HG03469 (cell line): ENCODE results near the gene CX3CL1.
"Not testable (repeated sequence)": the region's sequence is repeated elsewhere in the genome, so short reads cannot be mapped to it uniquely, and the experiment has no call there.

Experiments used
- ATAC-seq: cut with Tn5 transposase; IDR thresholded peaks from one replicate; pipeline ENCODE4 v1.9.1; 2021; ENCODE audit warnings: mild to moderate bottlenecking, moderate library complexity, moderate number of reproducible peaks; ENCODE audit not compliant: unreplicated experiment

CX3CL1 gene

GRCh38 chr16:57356547-57356946 is 15.7 kb upstream of the CX3CL1 start:
- no peak for ATAC-seq

GRCh38 chr16:57357330-57358085 is 14.8 kb upstream of the CX3CL1 start:
- ATAC-seq: peak; percentile 35

- no peak for ATAC-seq
Observed at GRCh38 chr16:57358086-57358420, 14.2 kb upstream of the CX3CL1 start.

GRCh38 chr16:57358527-57359095 is 13.7 kb upstream of the CX3CL1 start, which contains the start of gene CCL22:
Gene CCL22 (plus strand): TSS chr16:57358783. CDS start chr16:57358817, 34 bp downstream.
- ATAC-seq: no peak

GRCh38 chr16:57360321-57360935 is 11.9 kb upstream of the CX3CL1 start:
- ATAC-seq: no peak

- no peak for ATAC-seq
Observed at GRCh38 chr16:57361404-57361803, 10.9 kb upstream of the CX3CL1 start.

DNA sequence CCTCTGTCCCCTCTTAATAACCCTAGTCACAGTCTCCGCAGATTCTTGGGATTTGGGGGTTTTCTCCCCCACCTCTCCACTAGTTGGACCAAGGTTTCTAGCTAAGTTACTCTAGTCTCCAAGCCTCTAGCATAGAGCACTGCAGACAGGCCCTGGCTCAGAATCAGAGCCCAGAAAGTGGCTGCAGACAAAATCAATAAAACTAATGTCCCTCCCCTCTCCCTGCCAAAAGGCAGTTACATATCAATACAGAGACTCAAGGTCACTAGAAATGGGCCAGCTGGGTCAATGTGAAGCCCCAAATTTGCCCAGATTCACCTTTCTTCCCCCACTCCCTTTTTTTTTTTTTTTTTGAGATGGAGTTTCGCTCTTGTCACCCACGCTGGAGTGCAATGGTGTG is 8.1 kb upstream of the CX3CL1 start:
- no peak for ATAC-seq

- ATAC-seq: no peak
Observed at GRCh38 chr16:57366544-57367040, 5.7 kb upstream of the CX3CL1 start.

DNA sequence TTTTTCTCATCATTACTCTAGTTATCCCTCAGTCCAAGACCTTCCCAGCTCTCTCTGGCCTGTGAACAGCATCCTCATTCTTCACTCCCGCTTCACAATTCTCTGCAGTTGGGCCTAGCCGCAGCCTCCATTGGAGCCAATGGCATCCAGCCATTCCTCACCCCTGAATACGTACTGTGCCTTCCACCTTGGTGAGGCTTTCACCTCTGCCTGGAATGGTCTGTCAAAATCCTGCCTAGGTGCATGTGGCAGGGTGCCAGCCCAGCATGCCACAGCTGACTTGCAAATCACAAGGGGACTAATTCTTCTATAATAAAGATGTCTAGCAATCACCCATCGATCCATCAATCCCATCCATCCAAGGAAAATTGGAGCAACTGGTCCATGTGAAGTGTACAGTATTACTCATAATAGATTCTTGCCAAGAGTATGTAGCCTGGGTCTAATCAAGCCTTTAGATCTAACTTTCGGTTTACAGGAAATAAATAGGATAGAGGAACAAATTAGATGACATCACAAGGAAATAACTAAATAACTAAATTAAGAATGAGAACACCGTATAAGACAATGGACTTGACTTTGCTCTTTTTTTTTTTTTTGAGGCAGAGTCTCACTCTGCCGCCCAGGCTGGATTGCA is 5.1 kb upstream of the CX3CL1 start:
- ATAC-seq: no peak

GRCh38 chr16:57371494-57372371 is 557 bp upstream of the CX3CL1 start:
- ATAC-seq: no peak

DNA sequence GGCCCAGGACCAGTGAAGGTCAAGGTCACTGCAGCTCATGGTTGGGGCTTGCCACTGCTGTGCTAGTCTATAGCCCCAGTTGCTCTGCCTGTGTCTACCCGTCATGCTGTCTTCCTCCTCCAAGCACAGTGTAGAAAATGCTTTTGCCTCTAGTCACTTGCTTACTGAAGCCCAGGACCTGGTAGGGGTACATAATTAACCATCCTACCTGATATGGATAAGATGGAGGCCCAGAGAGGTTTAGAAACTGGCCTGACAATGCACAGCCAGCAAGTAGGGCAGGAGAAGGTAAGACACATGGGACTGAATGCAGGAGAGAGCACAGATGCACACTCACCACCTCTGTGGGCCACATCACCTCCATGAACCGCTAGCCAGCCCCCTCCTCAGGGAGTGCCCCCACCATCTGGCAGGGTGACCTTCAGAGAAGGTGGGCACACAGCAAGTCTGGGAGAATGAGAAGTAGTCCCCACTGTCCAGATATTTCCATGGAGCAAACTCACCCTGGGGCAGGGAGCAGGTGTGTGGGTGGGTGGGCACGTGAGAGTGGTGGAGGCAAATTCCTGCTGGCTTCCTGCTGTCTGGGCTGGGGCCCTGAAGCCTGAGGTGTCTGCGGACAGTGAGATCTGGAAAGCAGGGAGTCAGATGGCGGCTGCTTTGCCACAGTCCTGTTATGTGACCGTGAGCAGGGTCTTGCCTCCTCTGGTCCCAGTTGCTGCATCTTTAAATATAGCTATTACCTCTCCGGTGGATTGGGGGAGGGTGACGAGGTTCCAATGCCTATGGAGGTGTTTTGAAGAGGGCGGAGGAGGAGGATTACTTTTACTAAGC is 1.0 kb downstream of the CX3CL1 start:
- ATAC-seq: no peak

GRCh38 chr16:57374067-57374534 is 1.8 kb downstream of the CX3CL1 start:
- no peak for ATAC-seq

- ATAC-seq: not testable (repeated sequence)
Observed at GRCh38 chr16:57374925-57375465, 2.7 kb downstream of the CX3CL1 start.

- ATAC-seq: no peak
Observed at GRCh38 chr16:57376313-57376818, 4.1 kb downstream of the CX3CL1 start.

GRCh38 chr16:57377080-57377841 is 5.0 kb downstream of the CX3CL1 start:
- ATAC-seq: peak; percentile 49

- ATAC-seq: no peak
Observed at GRCh38 chr16:57379579-57379978, 7.3 kb downstream of the CX3CL1 start.

GRCh38 chr16:57380671-57381462 is 8.6 kb downstream of the CX3CL1 start:
- no peak for ATAC-seq
